A549 (cell line): ENCODE measurements around the gene XRRA1. TPM values are rescaled to one million over a fixed set of nuclear protein-coding genes. Genes with fewer than 3 reads are reported as not detected.

Experiments used
- ATAC-seq, 2 experiments: fragments of 200-7000 bp in 1 of 2; fragments of >200 bp in 1 of 2; cut with Nextera tagmentation in 1 of 2; cut with Tn5 transposase in 1 of 2; 3 replicates each; pipeline versions ENCODE4 v1.8.0 to v1.9.1; 2018 to 2020; ENCODE audit warnings: mild to moderate bottlenecking in 1 of 2, moderate library complexity in 1 of 2
- CTCF ChIA-PET: fragments of 300-600 bp; sonication (Branson Sonifier 250); formaldehyde crosslinking; extraction: SDS; loops from one replicate; lab custom pipeline; 2021; ENCODE audit warnings: antibody characterized with exemption, inconsistent platforms; lab: Yijun Ruan, JAX
- POLR2A ChIA-PET: fragments of 350-600 bp; formaldehyde crosslinking; extraction: SDS; loops from one replicate; lab custom pipeline; 2021; ENCODE audit warnings: antibody characterized with exemption, inconsistent platforms; lab: Yijun Ruan, JAX
- DNase-seq, 2 experiments: peaks; one replicate each; pipeline versions ENCODE4 v3.0.0 to v3.0.0-alpha.2; 2011 to 2016; ENCODE audit warnings: low read depth in 1 of 2, low spot score in 1 of 2
- FAIRE-seq: peaks from 2 replicates; lab custom pipeline; 2011; peaks lifted over from hg19 to GRCh38; lab: Jason Lieb, UNC
- H3K27ac ChIP-seq, 2 experiments: fragments of >200 bp; sonication (Bioruptor Twin); formaldehyde crosslinking; 3 replicates each; pipeline ENCODE4 v1.5.1; 2016 to 2017
- H3K4me1 ChIP-seq: fragments of >200 bp; sonication (Bioruptor Twin); formaldehyde crosslinking; 3 replicates; pipeline ENCODE4 v1.6.1; 2016
- H3K4me2 ChIP-seq: fragments of >200 bp; sonication (Bioruptor Twin); formaldehyde crosslinking; 3 replicates; pipeline ENCODE4 v1.6.1; 2016
- H3K4me3 ChIP-seq: fragments of >200 bp; sonication (Bioruptor Twin); formaldehyde crosslinking; 3 replicates; pipeline ENCODE4 v1.5.1; 2016
- H3K9me3 ChIP-seq: fragments of >200 bp; sonication (Bioruptor Twin); formaldehyde crosslinking; 3 replicates; pipeline ENCODE4 v1.6.1; 2016
- BHLHE40 ChIP-seq: IDR thresholded peaks from 2 replicates; pipeline ENCODE4 v1.6.1; 2012; ENCODE audit warnings: low read depth, low read length, inconsistent platforms
- CBX8 ChIP-seq: fragments of 200-600 bp; sonication (generic); IDR thresholded peaks from 2 replicates; pipeline ENCODE4 v1.6.1; 2016
- CHD4 ChIP-seq: fragments of 200-600 bp; sonication (generic); IDR thresholded peaks from 2 replicates; pipeline ENCODE4 v1.6.1; 2016; ENCODE audit warnings: antibody characterized with exemption, mild to moderate bottlenecking, borderline replicate concordance
- EHF ChIP-seq: fragments of 250-450 bp; sonication (Bioruptor Pico); IDR thresholded peaks from 2 replicates; pipeline ENCODE4 v1.5.0; 2020; ENCODE audit warnings: mild to moderate bottlenecking
- FOSB ChIP-seq: fragments of 250-450 bp; sonication (Bioruptor Pico); IDR thresholded peaks from 2 replicates; pipeline ENCODE4 v1.5.0; 2020; ENCODE audit warnings: mild to moderate bottlenecking, moderate library complexity
- FOSL2 ChIP-seq, 2 experiments: fragments of 450-650 bp in 1 of 2; fragments of >200 bp in 1 of 2; sonication (Bioruptor Twin) in 1 of 2; formaldehyde crosslinking; IDR thresholded peaks; 2 replicates each; pipeline versions ENCODE4 v1.5.0 to v1.6.1; 2016 to 2020; ENCODE audit warnings: mild to moderate bottlenecking in 1 of 2, moderate library complexity in 1 of 2
- HEYL ChIP-seq: fragments of 250-450 bp; sonication (Bioruptor Pico); IDR thresholded peaks from 2 replicates; pipeline ENCODE4 v1.8.0; 2021; ENCODE audit warnings: mild to moderate bottlenecking, moderate library complexity
- HOXA7 ChIP-seq: fragments of 250-450 bp; sonication (Bioruptor Pico); IDR thresholded peaks from 2 replicates; pipeline ENCODE4 v1.5.0; 2020; ENCODE audit warnings: mild to moderate bottlenecking, moderate library complexity
- PHF8 ChIP-seq: fragments of 200-600 bp; sonication (generic); IDR thresholded peaks from 2 replicates; pipeline ENCODE4 v1.6.1; 2016; ENCODE audit warnings: low read depth, mild to moderate bottlenecking, antibody characterized with exemption, moderate library complexity, borderline replicate concordance
- POLR2AphosphoS2 ChIP-seq: conservative IDR thresholded peaks from 2 replicates; pipeline ENCODE4 v1.6.1; 2012; ENCODE audit warnings: low read length, improper control_type of control experiment, inconsistent platforms
- RARB ChIP-seq: fragments of 250-450 bp; sonication (Bioruptor Pico); IDR thresholded peaks from 2 replicates; pipeline ENCODE4 v1.8.0; 2021; ENCODE audit warnings: mild to moderate bottlenecking, moderate library complexity
- RFX5 ChIP-seq: fragments of 450-650 bp; IDR thresholded peaks from 2 replicates; pipeline ENCODE4 v1.7.1; 2014; ENCODE audit warnings: antibody characterized with exemption, mild to moderate bottlenecking, moderate library complexity
- TP53 ChIP-seq: fragments of 250-450 bp; sonication (Bioruptor Pico); IDR thresholded peaks from 2 replicates; pipeline ENCODE4 v1.5.0; 2021; ENCODE audit warnings: mild to moderate bottlenecking, moderate library complexity
- ZC3H11A ChIP-seq: fragments of 450-650 bp; IDR thresholded peaks from 2 replicates; pipeline ENCODE4 v1.6.1; 2014; ENCODE audit warnings: antibody characterized with exemption, mild to moderate bottlenecking
- ZSCAN20 ChIP-seq: fragments of 250-450 bp; sonication (Bioruptor Pico); IDR thresholded peaks from 2 replicates; pipeline ENCODE4 v1.8.0; 2022; ENCODE audit warnings: mild to moderate bottlenecking, moderate library complexity
- WGBS: methylation state at CpG from one replicate; pipeline ENCODE4 v1.1.6; 2017; ENCODE audit errors: missing lambda C conversion rate; 5-methylcytosine and 5-hydroxymethylcytosine counted together
- polyA plus RNA-seq, 4 experiments: library from polyadenylated mRNA; depleted of rRNA in 3 of 4; stranded (reverse); fragments of >200 nt; fragmentation: RNase III in 1 of 4; extraction: RNeasy Plus Mini Kit Qiagen cat#74134 plus additional on column Dnase treatment in 1 of 4; gene quantifications; 2 replicates in 3 of 4; 3 replicates in 1 of 4; pipeline ENCODE4 v1.2.3, GENCODE V29; 2011 to 2017
- TF ChIP-seq, protein P1 (sequence below): IDR thresholded peaks from 2 replicates; pipeline ENCODE4 v1.6.1; 2012
- TF ChIP-seq, protein P2 (sequence below): IDR thresholded peaks from 2 replicates; pipeline ENCODE4 v1.6.1; 2012
- TF ChIP-seq, protein P3 (sequence below): IDR thresholded peaks from 2 replicates; pipeline ENCODE4 v1.6.1; 2012; ENCODE audit warnings: low read depth, borderline replicate concordance
- TF ChIP-seq, protein P4 (sequence below): fragments of 200-600 bp; sonication (generic); IDR thresholded peaks from 2 replicates; pipeline ENCODE4 v1.6.1; 2016; ENCODE audit warnings: antibody characterized with exemption, mild to moderate bottlenecking, moderate library complexity

The XRRA1 gene
- polyA plus RNA-seq, 2 of the 4 experiments (the other 2 are of a cell fraction): 6.6 to 10.6 TPM

DNA sequence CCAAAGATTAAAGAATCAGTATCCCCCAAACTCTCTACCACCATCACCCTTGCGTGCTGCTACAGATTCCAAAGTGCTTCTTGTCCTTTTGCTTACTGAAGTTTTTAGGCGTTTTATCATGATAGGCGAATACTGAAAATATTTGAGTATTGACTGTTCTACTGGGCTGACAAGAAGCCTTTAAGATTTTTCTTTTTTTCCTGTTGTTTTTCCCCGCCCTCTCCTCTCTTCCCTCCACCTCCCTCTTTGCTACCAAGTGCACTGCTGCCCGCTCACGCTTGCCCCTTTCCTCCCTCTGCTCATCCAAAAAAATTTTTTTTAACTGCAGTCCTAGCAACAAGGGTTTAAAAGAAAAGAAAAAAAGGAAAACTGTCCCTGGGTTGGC is 854 bp upstream of the XRRA1 start:
- H3K27ac ChIP-seq: peak overlapping the region; percentile 87 to 91
- H3K4me2 ChIP-seq: peak overlapping the region; percentile 84
- 2% methylated on average over 6 of the region's 6 CpGs for WGBS
- H3K4me3 ChIP-seq: peak overlapping the region; percentile 80
- TF ChIP-seq, protein P1, sequence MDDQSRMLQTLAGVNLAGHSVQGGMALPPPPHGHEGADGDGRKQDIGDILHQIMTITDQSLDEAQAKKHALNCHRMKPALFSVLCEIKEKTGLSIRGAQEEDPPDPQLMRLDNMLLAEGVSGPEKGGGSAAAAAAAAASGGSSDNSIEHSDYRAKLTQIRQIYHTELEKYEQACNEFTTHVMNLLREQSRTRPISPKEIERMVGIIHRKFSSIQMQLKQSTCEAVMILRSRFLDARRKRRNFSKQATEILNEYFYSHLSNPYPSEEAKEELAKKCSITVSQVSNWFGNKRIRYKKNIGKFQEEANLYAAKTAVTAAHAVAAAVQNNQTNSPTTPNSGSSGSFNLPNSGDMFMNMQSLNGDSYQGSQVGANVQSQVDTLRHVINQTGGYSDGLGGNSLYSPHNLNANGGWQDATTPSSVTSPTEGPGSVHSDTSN: no peak
- no peak for TF ChIP-seq HEYL (CRISPR knock-in tag)
- TF ChIP-seq CBX8: no peak
- TF ChIP-seq FOSB (CRISPR knock-in tag): no peak
- TF ChIP-seq RFX5: no peak
- no peak for TF ChIP-seq BHLHE40
- TF ChIP-seq CHD4: no peak
- no peak for TF ChIP-seq RARB (CRISPR knock-in tag)
- TF ChIP-seq POLR2AphosphoS2: no peak
- TF ChIP-seq, protein P2, sequence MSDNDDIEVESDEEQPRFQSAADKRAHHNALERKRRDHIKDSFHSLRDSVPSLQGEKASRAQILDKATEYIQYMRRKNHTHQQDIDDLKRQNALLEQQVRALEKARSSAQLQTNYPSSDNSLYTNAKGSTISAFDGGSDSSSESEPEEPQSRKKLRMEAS: no peak
- TF ChIP-seq TP53 (CRISPR knock-in tag): no peak
- no peak for TF ChIP-seq ZSCAN20 (CRISPR knock-in tag)
- TF ChIP-seq, protein P3, sequence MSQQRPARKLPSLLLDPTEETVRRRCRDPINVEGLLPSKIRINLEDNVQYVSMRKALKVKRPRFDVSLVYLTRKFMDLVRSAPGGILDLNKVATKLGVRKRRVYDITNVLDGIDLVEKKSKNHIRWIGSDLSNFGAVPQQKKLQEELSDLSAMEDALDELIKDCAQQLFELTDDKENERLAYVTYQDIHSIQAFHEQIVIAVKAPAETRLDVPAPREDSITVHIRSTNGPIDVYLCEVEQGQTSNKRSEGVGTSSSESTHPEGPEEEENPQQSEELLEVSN: no peak
- TF ChIP-seq PHF8: no peak
- TF ChIP-seq, protein P4, sequence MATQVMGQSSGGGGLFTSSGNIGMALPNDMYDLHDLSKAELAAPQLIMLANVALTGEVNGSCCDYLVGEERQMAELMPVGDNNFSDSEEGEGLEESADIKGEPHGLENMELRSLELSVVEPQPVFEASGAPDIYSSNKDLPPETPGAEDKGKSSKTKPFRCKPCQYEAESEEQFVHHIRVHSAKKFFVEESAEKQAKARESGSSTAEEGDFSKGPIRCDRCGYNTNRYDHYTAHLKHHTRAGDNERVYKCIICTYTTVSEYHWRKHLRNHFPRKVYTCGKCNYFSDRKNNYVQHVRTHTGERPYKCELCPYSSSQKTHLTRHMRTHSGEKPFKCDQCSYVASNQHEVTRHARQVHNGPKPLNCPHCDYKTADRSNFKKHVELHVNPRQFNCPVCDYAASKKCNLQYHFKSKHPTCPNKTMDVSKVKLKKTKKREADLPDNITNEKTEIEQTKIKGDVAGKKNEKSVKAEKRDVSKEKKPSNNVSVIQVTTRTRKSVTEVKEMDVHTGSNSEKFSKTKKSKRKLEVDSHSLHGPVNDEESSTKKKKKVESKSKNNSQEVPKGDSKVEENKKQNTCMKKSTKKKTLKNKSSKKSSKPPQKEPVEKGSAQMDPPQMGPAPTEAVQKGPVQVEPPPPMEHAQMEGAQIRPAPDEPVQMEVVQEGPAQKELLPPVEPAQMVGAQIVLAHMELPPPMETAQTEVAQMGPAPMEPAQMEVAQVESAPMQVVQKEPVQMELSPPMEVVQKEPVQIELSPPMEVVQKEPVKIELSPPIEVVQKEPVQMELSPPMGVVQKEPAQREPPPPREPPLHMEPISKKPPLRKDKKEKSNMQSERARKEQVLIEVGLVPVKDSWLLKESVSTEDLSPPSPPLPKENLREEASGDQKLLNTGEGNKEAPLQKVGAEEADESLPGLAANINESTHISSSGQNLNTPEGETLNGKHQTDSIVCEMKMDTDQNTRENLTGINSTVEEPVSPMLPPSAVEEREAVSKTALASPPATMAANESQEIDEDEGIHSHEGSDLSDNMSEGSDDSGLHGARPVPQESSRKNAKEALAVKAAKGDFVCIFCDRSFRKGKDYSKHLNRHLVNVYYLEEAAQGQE: no peak
- TF ChIP-seq ZC3H11A: no peak
- peaks cover 12% of the 10 kb centered on the region; the same call in 2 of the 3 replicates for H3K4me1 ChIP-seq
- FAIRE-seq: no peak
- ATAC-seq: no peak
- peak in 1 of 2 experiments; percentile 14 for DNase-seq
- CTCF ChIA-PET: interaction anchor here (0.6 to 2.0 kb wide), 2 partner anchors 10 to 1490 kb away, joined by 3 to 5 read pairs; no protein-coding TSS in a partner anchor
- no peaks in the 10 kb centered on the region for H3K9me3 ChIP-seq
- POLR2A ChIA-PET: interaction anchor here (1.5 kb wide), 1 partner anchor 39 kb away, joined by 6 read pairs; the partner anchor contains the start of gene NEU3

DNA sequence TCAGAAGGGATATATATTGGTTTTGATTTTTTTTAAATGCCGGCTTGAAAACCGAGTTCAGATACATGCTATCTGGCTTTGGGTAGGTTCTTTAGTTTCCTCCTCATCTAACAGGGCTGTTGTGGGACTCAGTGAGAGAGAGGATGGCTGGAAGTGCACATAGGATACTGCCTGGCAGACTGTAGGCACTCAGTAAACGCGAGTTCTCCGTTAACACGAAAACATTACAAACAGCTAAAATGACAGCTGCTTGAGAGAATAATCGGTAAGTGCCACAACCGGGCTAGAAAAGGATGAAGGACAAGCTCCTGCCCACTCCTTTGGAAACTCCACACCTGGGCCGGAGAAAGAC is 369 bp downstream of the XRRA1 start:
- Histone ChIP-seq H3K9me3 (no peaks in the 10 kb centered on the region), H3K27ac (peak overlapping the region; percentile 87 to 91), H3K4me3 (peak overlapping the region; percentile 80), H3K4me1 (peaks cover 12% of the 10 kb centered on the region; the same call in 2 of the 3 replicates), H3K4me2 (peak overlapping the region; percentile 69)
- 4% methylated on average over 9 of the region's 9 CpGs for WGBS
- ChIA-PET POLR2A (interaction anchor here (0.9 to 1.5 kb wide), 3 partner anchors 12 to 40 kb away, joined by 3 to 6 read pairs (median 4); partner anchors contain the start of gene NEU3), CTCF (interaction anchor here (0.9 to 2.0 kb wide), 6 partner anchors 10 to 559 kb away, joined by 3 to 5 read pairs (median 3); no protein-coding TSS in a partner anchor)
- ATAC-seq: peak; percentile 57 to 64; a peak in 5 of 6 replicates
- TF ChIP-seq EHF (CRISPR knock-in tag) (no peak), HOXA7 (CRISPR knock-in tag) (no peak), FOSL2 (IDR thresholded peaks at IDR 0.05) (no peak), FOSL2 (CRISPR knock-in tag; IDR thresholded peaks at IDR 0.05) (no peak)
- no peak for FAIRE-seq
- DNase-seq: peak in 1 of 2 experiments; percentile 4
